Karpas-422 (cell line): Measurements from ENCODE around the gene KIF6. TPM values are rescaled to one million over a fixed set of nuclear protein-coding genes. Genes with fewer than 3 reads are reported as not detected.
A peak's percentile ranks its signal among the peaks of the same experiment; 100 is the strongest.

Source experiments
- DNase-seq: peaks from one replicate; pipeline ENCODE4 v3.0.0-alpha.2; 2015
- H2AFZ ChIP-seq: fragments of 200-600 bp; sonication (generic); 2 replicates; pipeline ENCODE4 v1.6.1; 2014; ENCODE audit warnings: antibody characterized with exemption, low read length, mixed read lengths
- H3K27ac ChIP-seq: fragments of 200-600 bp; sonication (generic); 2 replicates; pipeline ENCODE4 v1.5.1; 2014; ENCODE audit warnings: mild to moderate bottlenecking, low read length, moderate library complexity
- H3K27me3 ChIP-seq: fragments of 200-600 bp; sonication (generic); 2 replicates; pipeline ENCODE4 v1.6.1; 2014; ENCODE audit warnings: low read length, mixed read lengths
- H3K36me3 ChIP-seq: fragments of 200-600 bp; sonication (generic); 2 replicates; pipeline ENCODE4 v1.6.1; 2014; ENCODE audit warnings: low read length, mixed read lengths; ENCODE audit not compliant: insufficient read depth
- H3K4me1 ChIP-seq: fragments of 200-600 bp; sonication (generic); 2 replicates; pipeline ENCODE4 v1.6.1; 2014; ENCODE audit warnings: mild to moderate bottlenecking, low read length, mixed read lengths
- H3K4me2 ChIP-seq: fragments of 200-600 bp; sonication (generic); 2 replicates; pipeline ENCODE4 v1.6.1; 2014; ENCODE audit warnings: low read length, low read depth, mild to moderate bottlenecking; ENCODE audit not compliant: poor library complexity, severe bottlenecking
- H3K4me3 ChIP-seq: fragments of 200-600 bp; sonication (generic); 2 replicates; pipeline ENCODE4 v1.5.1; 2014; ENCODE audit warnings: mild to moderate bottlenecking, antibody characterized with exemption, low read length, mixed read lengths
- H3K79me2 ChIP-seq: fragments of 200-600 bp; sonication (generic); 2 replicates; pipeline ENCODE4 v1.6.1; 2014; ENCODE audit warnings: mild to moderate bottlenecking, low read length, mixed read lengths
- H3K9ac ChIP-seq: fragments of 200-600 bp; sonication (generic); 2 replicates; pipeline ENCODE4 v1.6.0; 2014; ENCODE audit warnings: low read length
- H3K9me2 ChIP-seq: fragments of 200-600 bp; sonication (generic), shearing (Covaris generic); replicated peaks from 2 replicates; pipeline ENCODE4 v1.6.0; 2014; ENCODE audit warnings: mild to moderate bottlenecking, low read length, moderate library complexity; ENCODE audit not compliant: insufficient read depth
- H3K9me3 ChIP-seq: fragments of 300-700, 200-600 bp; sonication (generic); 2 replicates; pipeline ENCODE4 v1.6.1; 2014; ENCODE audit warnings: low read length, mixed read lengths
- H4K20me1 ChIP-seq: fragments of 200-600 bp; sonication (generic); 2 replicates; pipeline ENCODE4 v1.6.1; 2014; ENCODE audit warnings: mild to moderate bottlenecking, antibody characterized with exemption, low read length, low read depth; ENCODE audit not compliant: insufficient read depth
- total RNA-seq: library from RNA; depleted of rRNA; stranded (reverse); fragments of >200 nt; shearing (Covaris generic); gene quantifications from 2 replicates; pipeline ENCODE4 v1.2.3, GENCODE V29; 2014; ENCODE audit warnings: low replicate concordance

KIF6 gene
- total RNA-seq, 1 experiment from 2014 or later = not detected

DNA sequence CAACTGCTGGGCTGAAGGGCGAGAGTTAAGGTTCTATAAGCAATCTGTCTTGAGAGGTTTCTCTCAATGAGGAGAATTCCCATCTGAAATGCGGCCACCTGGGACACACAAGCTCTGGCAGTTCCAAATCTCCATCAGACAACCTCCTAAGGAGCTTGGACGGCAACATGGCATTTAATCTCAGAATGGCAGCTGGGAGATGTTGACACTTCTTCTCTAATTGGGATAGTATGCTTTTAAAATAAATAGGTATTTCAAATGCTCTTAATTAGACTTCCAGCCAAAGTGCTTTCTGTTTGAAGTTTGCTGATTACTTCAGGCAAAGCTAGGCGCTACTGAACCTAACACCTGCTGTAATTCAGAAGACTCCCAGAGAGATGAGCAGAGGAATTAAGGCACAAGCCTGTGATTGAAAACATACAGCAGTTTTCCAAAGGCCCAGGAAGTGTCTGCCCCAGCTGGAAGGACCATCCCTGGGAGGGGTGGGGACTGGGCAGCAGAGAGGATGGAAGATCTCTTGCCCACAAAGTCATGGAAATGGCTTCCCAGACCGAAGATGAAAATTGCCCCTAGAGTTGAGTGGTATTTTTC is 343.6 kb downstream of the KIF6 start:
- no peak overlapping the region for H3K4me3 ChIP-seq
- no peak overlapping the region for H3K4me2 ChIP-seq
- no peak overlapping the region for H3K9ac ChIP-seq
- no peak for DNase-seq
- no peaks in the 10 kb centered on the region for H4K20me1 ChIP-seq
- H2AFZ ChIP-seq = no peak overlapping the region
- H3K27me3 ChIP-seq = no peaks in the 10 kb centered on the region
- H3K36me3 ChIP-seq = no peaks in the 10 kb centered on the region
- H3K9me2 ChIP-seq = no peaks in the 10 kb centered on the region
- no peaks in the 10 kb centered on the region for H3K9me3 ChIP-seq
- no peaks in the 10 kb centered on the region for H3K79me2 ChIP-seq
- no peak overlapping the region for H3K27ac ChIP-seq
- H3K4me1 ChIP-seq = no peaks in the 10 kb centered on the region

GRCh38 chr6:39380837-39381549 is 344.2 kb downstream of the KIF6 start:
- no peaks in the 10 kb centered on the region for H4K20me1 ChIP-seq
- no peaks in the 10 kb centered on the region for H3K79me2 ChIP-seq
- H3K27me3 ChIP-seq = no peaks in the 10 kb centered on the region
- no peak overlapping the region for H3K4me2 ChIP-seq
- no peak overlapping the region for H3K9ac ChIP-seq
- H3K9me2 ChIP-seq = no peaks in the 10 kb centered on the region
- H2AFZ ChIP-seq = no peak overlapping the region
- H3K36me3 ChIP-seq = no peaks in the 10 kb centered on the region
- H3K9me3 ChIP-seq = no peaks in the 10 kb centered on the region
- no peak overlapping the region for H3K27ac ChIP-seq
- no peak overlapping the region for H3K4me3 ChIP-seq
- no peak for DNase-seq
- no peaks in the 10 kb centered on the region for H3K4me1 ChIP-seq

- no peak overlapping the region for H2AFZ ChIP-seq
- H3K79me2 ChIP-seq = no peaks in the 10 kb centered on the region
- no peaks in the 10 kb centered on the region for H3K9me3 ChIP-seq
- no peaks in the 10 kb centered on the region for H3K4me1 ChIP-seq
- H3K4me2 ChIP-seq = no peak overlapping the region
- H3K36me3 ChIP-seq = no peaks in the 10 kb centered on the region
- H3K4me3 ChIP-seq = no peak overlapping the region
- H3K27ac ChIP-seq = no peak overlapping the region
- H3K27me3 ChIP-seq = no peaks in the 10 kb centered on the region
- H3K9me2 ChIP-seq = no peaks in the 10 kb centered on the region
- H4K20me1 ChIP-seq = no peaks in the 10 kb centered on the region
- H3K9ac ChIP-seq = no peak overlapping the region
- DNase-seq = no peak
Measured at GRCh38 chr6:39378960-39379425, 346.2 kb downstream of the KIF6 start.

- H4K20me1 ChIP-seq = no peaks in the 10 kb centered on the region
- H3K4me1 ChIP-seq = no peaks in the 10 kb centered on the region
Measured at GRCh38 chr6:39378175-39378959, 346.8 kb downstream of the KIF6 start.

DNA sequence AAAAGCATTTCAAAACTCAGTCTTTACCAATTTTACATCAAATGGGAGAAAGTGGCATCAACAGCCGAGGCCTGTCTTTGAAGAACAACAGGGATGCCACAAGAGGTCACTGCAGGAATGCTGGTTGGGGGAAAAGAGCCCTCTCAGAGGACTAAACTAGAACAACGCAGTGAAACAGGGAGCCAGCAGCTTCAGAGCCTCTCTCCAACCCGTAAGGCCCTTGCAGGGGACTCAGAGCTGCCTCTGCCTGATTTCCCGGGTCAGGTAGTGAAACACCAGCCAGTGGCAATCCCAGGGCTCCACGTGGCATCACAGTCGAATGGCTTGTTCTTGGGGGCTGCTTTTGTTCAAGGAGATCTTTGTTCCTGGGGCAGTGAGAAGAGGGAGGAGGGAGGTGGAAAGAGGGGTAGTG is 347.7 kb downstream of the KIF6 start:
- no peak overlapping the region for H3K9ac ChIP-seq
- no peaks in the 10 kb centered on the region for H3K79me2 ChIP-seq
- H4K20me1 ChIP-seq = no peaks in the 10 kb centered on the region
- no peak overlapping the region for H3K4me3 ChIP-seq
- no peaks in the 10 kb centered on the region for H3K4me1 ChIP-seq
- H2AFZ ChIP-seq = no peak overlapping the region
- H3K9me3 ChIP-seq = no peaks in the 10 kb centered on the region
- no peak overlapping the region for H3K4me2 ChIP-seq
- H3K27ac ChIP-seq = no peak overlapping the region
- DNase-seq = peak; percentile 54
- H3K36me3 ChIP-seq = no peaks in the 10 kb centered on the region
- H3K27me3 ChIP-seq = no peaks in the 10 kb centered on the region
- no peaks in the 10 kb centered on the region for H3K9me2 ChIP-seq

More at GRCh38 chr6:39378175-39378959, 346.8 kb downstream of the KIF6 start:
- no peaks in the 10 kb centered on the region for H3K36me3 ChIP-seq
- H3K9me3 ChIP-seq = no peaks in the 10 kb centered on the region
- H3K79me2 ChIP-seq = no peaks in the 10 kb centered on the region
- H3K9me2 ChIP-seq = no peaks in the 10 kb centered on the region
- no peak overlapping the region for H3K4me3 ChIP-seq
- H3K27ac ChIP-seq = no peak overlapping the region
- no peaks in the 10 kb centered on the region for H3K27me3 ChIP-seq
- H2AFZ ChIP-seq = no peak overlapping the region
- DNase-seq = no peak
- H3K4me2 ChIP-seq = no peak overlapping the region
- H3K9ac ChIP-seq = no peak overlapping the region

DNA sequence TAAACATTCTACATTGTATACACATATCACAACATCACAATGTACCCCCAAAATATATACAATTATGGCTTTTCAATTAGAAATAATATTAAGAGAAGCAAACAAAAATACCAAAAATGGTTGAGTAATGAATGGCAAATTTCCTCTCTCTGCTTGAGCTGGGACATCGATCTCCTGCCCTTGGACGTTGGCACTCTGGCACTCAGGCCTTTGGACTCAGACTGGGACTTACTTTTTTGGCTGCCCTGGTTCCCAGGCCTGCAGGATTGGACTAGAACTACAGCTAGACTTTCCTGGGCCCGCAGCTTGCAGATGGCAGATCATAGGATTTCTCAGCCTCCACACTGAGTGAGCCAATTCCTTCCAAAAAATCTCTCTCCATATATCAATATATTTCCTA is 349.8 kb downstream of the KIF6 start:
- Histone ChIP-seq H3K4me2 (no peak overlapping the region), H3K36me3 (no peaks in the 10 kb centered on the region), H3K4me3 (no peak overlapping the region), H3K4me1 (no peaks in the 10 kb centered on the region), H3K27ac (no peak overlapping the region), H3K27me3 (no peaks in the 10 kb centered on the region), H3K79me2 (no peaks in the 10 kb centered on the region), H3K9me3 (no peaks in the 10 kb centered on the region), H3K9me2 (no peaks in the 10 kb centered on the region), H4K20me1 (no peaks in the 10 kb centered on the region), H2AFZ (no peak overlapping the region), H3K9ac (no peak overlapping the region)
- no peak for DNase-seq

DNA sequence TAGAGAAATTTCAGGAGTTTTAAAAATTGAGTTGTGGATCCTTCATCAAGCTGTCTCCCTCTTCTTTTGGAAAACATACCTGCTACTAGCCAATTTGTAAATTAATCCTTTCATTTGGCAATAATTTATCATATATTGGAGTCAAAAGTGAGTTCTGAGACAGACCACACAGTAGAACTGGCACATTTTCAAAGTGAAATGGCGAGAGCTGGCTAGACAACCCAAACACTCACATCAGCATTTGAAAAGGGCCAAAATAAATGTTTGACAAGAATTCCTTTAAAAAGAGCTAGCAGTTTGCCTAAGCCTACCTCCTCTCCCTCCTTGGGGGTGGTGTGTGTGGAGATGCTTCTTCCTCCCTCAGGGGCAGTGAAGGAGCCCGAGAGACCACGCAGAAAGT is 354.8 kb downstream of the KIF6 start:
- Histone ChIP-seq H3K27me3 (peaks cover under 1% of the 10 kb centered on the region; the same call in 1 of the 2 replicates), H3K79me2 (no peaks in the 10 kb centered on the region), H3K27ac (no peak overlapping the region), H3K4me1 (no peaks in the 10 kb centered on the region), H2AFZ (no peak overlapping the region), H3K36me3 (no peaks in the 10 kb centered on the region), H4K20me1 (no peaks in the 10 kb centered on the region), H3K9ac (no peak overlapping the region), H3K4me2 (no peak overlapping the region), H3K9me2 (no peaks in the 10 kb centered on the region), H3K4me3 (no peak overlapping the region), H3K9me3 (no peaks in the 10 kb centered on the region)
- no peak for DNase-seq

GRCh38 chr6:39369987-39370386 is 355.2 kb downstream of the KIF6 start:
- Histone ChIP-seq H3K9ac (no peak overlapping the region), H3K27ac (no peak overlapping the region), H3K27me3 (peaks cover 3% of the 10 kb centered on the region; the same call in 1 of the 2 replicates), H3K4me1 (no peaks in the 10 kb centered on the region), H4K20me1 (no peaks in the 10 kb centered on the region), H3K4me3 (no peak overlapping the region), H3K79me2 (no peaks in the 10 kb centered on the region), H3K36me3 (no peaks in the 10 kb centered on the region), H3K9me2 (no peaks in the 10 kb centered on the region), H3K4me2 (no peak overlapping the region), H3K9me3 (no peaks in the 10 kb centered on the region), H2AFZ (no peak overlapping the region)
- no peak for DNase-seq
